OCI-LY7 (cell line): ENCODE measurements around the gene RCHY1.

Experiments used
- EZH2phosphoT487 ChIP-seq: fragments of 200-600 bp; sonication (generic); IDR thresholded peaks from 2 replicates; pipeline ENCODE4 v1.6.1; 2018; ENCODE audit warnings: low read depth, borderline replicate concordance, mild to moderate bottlenecking, mixed run types, antibody characterized with exemption, low read length, moderate library complexity, mixed read lengths
- TF ChIP-seq, protein P1 (sequence below): fragments of 200-600 bp; sonication (generic); conservative IDR thresholded peaks from 2 replicates; pipeline ENCODE4 v1.5.1; 2014; ENCODE audit warnings: mild to moderate bottlenecking, antibody characterized with exemption, low read length, moderate library complexity, mixed read lengths

DNA sequence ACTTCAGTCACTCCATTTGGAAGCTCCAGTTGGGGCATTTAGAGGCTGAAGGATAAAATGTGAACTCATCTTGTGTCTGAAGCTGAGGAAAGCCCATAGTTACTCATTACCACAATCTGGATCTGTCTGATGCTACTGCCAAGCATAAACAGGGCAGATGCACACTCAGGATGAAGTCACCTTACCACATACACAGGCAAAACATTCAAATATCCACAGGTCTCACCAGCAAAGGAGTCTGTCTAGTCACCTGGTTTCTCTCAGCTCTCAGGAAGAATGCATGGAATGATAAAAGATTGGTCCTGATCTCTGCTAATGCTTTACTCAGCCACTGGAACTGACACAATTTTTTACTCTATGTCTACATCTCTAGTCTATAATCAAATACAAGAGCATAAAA is 28.6 kb upstream of the RCHY1 start:
- TF ChIP-seq, protein P1, sequence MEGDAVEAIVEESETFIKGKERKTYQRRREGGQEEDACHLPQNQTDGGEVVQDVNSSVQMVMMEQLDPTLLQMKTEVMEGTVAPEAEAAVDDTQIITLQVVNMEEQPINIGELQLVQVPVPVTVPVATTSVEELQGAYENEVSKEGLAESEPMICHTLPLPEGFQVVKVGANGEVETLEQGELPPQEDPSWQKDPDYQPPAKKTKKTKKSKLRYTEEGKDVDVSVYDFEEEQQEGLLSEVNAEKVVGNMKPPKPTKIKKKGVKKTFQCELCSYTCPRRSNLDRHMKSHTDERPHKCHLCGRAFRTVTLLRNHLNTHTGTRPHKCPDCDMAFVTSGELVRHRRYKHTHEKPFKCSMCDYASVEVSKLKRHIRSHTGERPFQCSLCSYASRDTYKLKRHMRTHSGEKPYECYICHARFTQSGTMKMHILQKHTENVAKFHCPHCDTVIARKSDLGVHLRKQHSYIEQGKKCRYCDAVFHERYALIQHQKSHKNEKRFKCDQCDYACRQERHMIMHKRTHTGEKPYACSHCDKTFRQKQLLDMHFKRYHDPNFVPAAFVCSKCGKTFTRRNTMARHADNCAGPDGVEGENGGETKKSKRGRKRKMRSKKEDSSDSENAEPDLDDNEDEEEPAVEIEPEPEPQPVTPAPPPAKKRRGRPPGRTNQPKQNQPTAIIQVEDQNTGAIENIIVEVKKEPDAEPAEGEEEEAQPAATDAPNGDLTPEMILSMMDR: no peak
- TF ChIP-seq EZH2phosphoT487: no peak
